Adrenal gland (tissue), 5 donors: Measurements from ENCODE around the gene PRKAR1B.

Source experiments
- CTCF ChIP-seq, 6 experiments: fragments of 450-650 bp in 4 of 6; fragments of 200-600 bp in 2 of 6; sonication (generic) in 1 of 6; IDR thresholded peaks; 1 replicate in 5 of 6; 2 replicates in 1 of 6; pipeline versions ENCODE4 v1.5.1 to v1.8.0; 2016 to 2021; ENCODE audit warnings: antibody characterized with exemption in 6 of 6, mild to moderate bottlenecking in 2 of 6, moderate library complexity in 1 of 6
- POLR2A ChIP-seq, 2 donors: fragments of 450-650 bp; IDR thresholded peaks; one replicate each; pipeline ENCODE4 v1.6.1; 2017; ENCODE audit warnings: antibody characterized with exemption in 2 of 2, mild to moderate bottlenecking in 2 of 2, moderate library complexity in 1 of 2
- donor health status: DM: no; HTN: no; CAD: no.

- no peak for TF ChIP-seq CTCF (IDR thresholded peaks at IDR 0.05)
- TF ChIP-seq POLR2A (IDR thresholded peaks at IDR 0.05), result no peak
Observed at GRCh38 chr7:744854-745430, 17.9 kb upstream of the PRKAR1B start.
